A549 (cell line): Measurements from ENCODE around the gene ERLIN1. TPM values are rescaled to one million over a fixed set of nuclear protein-coding genes. Genes with fewer than 3 reads are reported as not detected.

ENCODE experiments used
- ATAC-seq, 2 experiments: fragments of 200-7000 bp in 1 of 2; fragments of >200 bp in 1 of 2; cut with Nextera tagmentation in 1 of 2; cut with Tn5 transposase in 1 of 2; 3 replicates each; pipeline versions ENCODE4 v1.8.0 to v1.9.1; 2018 to 2020; ENCODE audit warnings: mild to moderate bottlenecking in 1 of 2, moderate library complexity in 1 of 2
- CTCF ChIA-PET: fragments of 300-600 bp; sonication (Branson Sonifier 250); formaldehyde crosslinking; extraction: SDS; loops from one replicate; lab custom pipeline; 2021; ENCODE audit warnings: antibody characterized with exemption, inconsistent platforms; lab: Yijun Ruan, JAX
- POLR2A ChIA-PET: fragments of 350-600 bp; formaldehyde crosslinking; extraction: SDS; loops from one replicate; lab custom pipeline; 2021; ENCODE audit warnings: antibody characterized with exemption, inconsistent platforms; lab: Yijun Ruan, JAX
- DNase-seq, 2 experiments: peaks; one replicate each; pipeline versions ENCODE4 v3.0.0 to v3.0.0-alpha.2; 2011 to 2016; ENCODE audit warnings: low read depth in 1 of 2, low spot score in 1 of 2
- FAIRE-seq: peaks from 2 replicates; lab custom pipeline; 2011; peaks lifted over from hg19 to GRCh38; lab: Jason Lieb, UNC
- H3K27ac ChIP-seq, 2 experiments: fragments of >200 bp; sonication (Bioruptor Twin); formaldehyde crosslinking; 3 replicates each; pipeline ENCODE4 v1.5.1; 2016 to 2017
- H3K4me1 ChIP-seq: fragments of >200 bp; sonication (Bioruptor Twin); formaldehyde crosslinking; 3 replicates; pipeline ENCODE4 v1.6.1; 2016
- H3K4me2 ChIP-seq: fragments of >200 bp; sonication (Bioruptor Twin); formaldehyde crosslinking; 3 replicates; pipeline ENCODE4 v1.6.1; 2016
- H3K4me3 ChIP-seq: fragments of >200 bp; sonication (Bioruptor Twin); formaldehyde crosslinking; 3 replicates; pipeline ENCODE4 v1.5.1; 2016
- H3K9me3 ChIP-seq: fragments of >200 bp; sonication (Bioruptor Twin); formaldehyde crosslinking; 3 replicates; pipeline ENCODE4 v1.6.1; 2016
- BHLHE40 ChIP-seq: IDR thresholded peaks from 2 replicates; pipeline ENCODE4 v1.6.1; 2012; ENCODE audit warnings: low read depth, low read length, inconsistent platforms
- CEBPB ChIP-seq, 2 experiments: fragments of >200 bp in 1 of 2; sonication (Bioruptor Twin) in 1 of 2; formaldehyde crosslinking in 1 of 2; IDR thresholded peaks; 2 replicates each; pipeline ENCODE4 v1.6.1; 2012 to 2016
- CHD4 ChIP-seq: fragments of 200-600 bp; sonication (generic); IDR thresholded peaks from 2 replicates; pipeline ENCODE4 v1.6.1; 2016; ENCODE audit warnings: antibody characterized with exemption, mild to moderate bottlenecking, borderline replicate concordance
- EHF ChIP-seq: fragments of 250-450 bp; sonication (Bioruptor Pico); IDR thresholded peaks from 2 replicates; pipeline ENCODE4 v1.5.0; 2020; ENCODE audit warnings: mild to moderate bottlenecking
- FOSL2 ChIP-seq, 2 experiments: fragments of 450-650 bp in 1 of 2; fragments of >200 bp in 1 of 2; sonication (Bioruptor Twin) in 1 of 2; formaldehyde crosslinking; IDR thresholded peaks; 2 replicates each; pipeline versions ENCODE4 v1.5.0 to v1.6.1; 2016 to 2020; ENCODE audit warnings: mild to moderate bottlenecking in 1 of 2, moderate library complexity in 1 of 2
- HDAC2 ChIP-seq: fragments of 200-600 bp; sonication (generic); IDR thresholded peaks from 2 replicates; pipeline ENCODE4 v1.6.1; 2016
- HOXA7 ChIP-seq: fragments of 250-450 bp; sonication (Bioruptor Pico); IDR thresholded peaks from 2 replicates; pipeline ENCODE4 v1.5.0; 2020; ENCODE audit warnings: mild to moderate bottlenecking, moderate library complexity
- JUN ChIP-seq, 2 experiments: fragments of >200 bp; sonication (Bioruptor Twin); formaldehyde crosslinking; IDR thresholded peaks; 2 replicates in 1 of 2; 3 replicates in 1 of 2; pipeline ENCODE4 v1.6.1; 2016 to 2017
- MYC ChIP-seq: IDR thresholded peaks from 2 replicates; pipeline ENCODE4 v1.6.1; 2012; ENCODE audit warnings: mild to moderate bottlenecking, inconsistent platforms, low read length, improper control_type of control experiment, borderline replicate concordance
- NFE2L2 ChIP-seq: fragments of 150-350 bp; conservative IDR thresholded peaks from 2 replicates; pipeline ENCODE4 v1.6.1; 2014; ENCODE audit warnings: low read length
- NR3C1 ChIP-seq: fragments of >200 bp; sonication (Bioruptor Twin); formaldehyde crosslinking; IDR thresholded peaks from 3 replicates; pipeline ENCODE4 v1.6.1; 2017
- PHF8 ChIP-seq: fragments of 200-600 bp; sonication (generic); IDR thresholded peaks from 2 replicates; pipeline ENCODE4 v1.6.1; 2016; ENCODE audit warnings: low read depth, mild to moderate bottlenecking, antibody characterized with exemption, moderate library complexity, borderline replicate concordance
- POLR2A ChIP-seq: IDR thresholded peaks from 2 replicates; pipeline ENCODE4 v1.6.1; 2012; ENCODE audit warnings: mild to moderate bottlenecking, low read length
- POLR2AphosphoS2 ChIP-seq: conservative IDR thresholded peaks from 2 replicates; pipeline ENCODE4 v1.6.1; 2012; ENCODE audit warnings: low read length, improper control_type of control experiment, inconsistent platforms
- RARB ChIP-seq: fragments of 250-450 bp; sonication (Bioruptor Pico); IDR thresholded peaks from 2 replicates; pipeline ENCODE4 v1.8.0; 2021; ENCODE audit warnings: mild to moderate bottlenecking, moderate library complexity
- RCOR1 ChIP-seq: fragments of 150-350 bp; IDR thresholded peaks from 2 replicates; pipeline ENCODE4 v1.6.1; 2014; ENCODE audit warnings: antibody characterized with exemption, low read length, low read depth
- ZNF302 ChIP-seq: fragments of 250-450 bp; sonication (Bioruptor Pico); IDR thresholded peaks from 2 replicates; pipeline ENCODE4 v1.9.0; 2021; ENCODE audit warnings: inconsistent platforms, mild to moderate bottlenecking, moderate library complexity
- ZSCAN20 ChIP-seq: fragments of 250-450 bp; sonication (Bioruptor Pico); IDR thresholded peaks from 2 replicates; pipeline ENCODE4 v1.8.0; 2022; ENCODE audit warnings: mild to moderate bottlenecking, moderate library complexity
- WGBS: methylation state at CpG from one replicate; pipeline ENCODE4 v1.1.6; 2017; ENCODE audit errors: missing lambda C conversion rate; 5-methylcytosine and 5-hydroxymethylcytosine counted together
- polyA plus RNA-seq, 4 experiments: library from polyadenylated mRNA; depleted of rRNA in 3 of 4; stranded (reverse); fragments of >200 nt; fragmentation: RNase III in 1 of 4; extraction: RNeasy Plus Mini Kit Qiagen cat#74134 plus additional on column Dnase treatment in 1 of 4; gene quantifications; 2 replicates in 3 of 4; 3 replicates in 1 of 4; pipeline ENCODE4 v1.2.3, GENCODE V29; 2011 to 2017
- TF ChIP-seq, protein P1 (sequence below): fragments of 250-450 bp; sonication (Bioruptor Pico); IDR thresholded peaks from 2 replicates; pipeline ENCODE4 v1.5.0; 2021; ENCODE audit warnings: mild to moderate bottlenecking, moderate library complexity, borderline replicate concordance
- TF ChIP-seq, protein P2 (sequence below): IDR thresholded peaks from 2 replicates; pipeline ENCODE4 v1.6.1; 2012; ENCODE audit warnings: low read depth, borderline replicate concordance
- TF ChIP-seq, protein P3 (sequence below): IDR thresholded peaks from 2 replicates; pipeline ENCODE4 v1.6.1; 2012

ERLIN1 gene
- polyA plus RNA-seq, 2 of the 4 experiments (the other 2 are of a cell fraction), result 62.8 to 78.4 TPM

DNA sequence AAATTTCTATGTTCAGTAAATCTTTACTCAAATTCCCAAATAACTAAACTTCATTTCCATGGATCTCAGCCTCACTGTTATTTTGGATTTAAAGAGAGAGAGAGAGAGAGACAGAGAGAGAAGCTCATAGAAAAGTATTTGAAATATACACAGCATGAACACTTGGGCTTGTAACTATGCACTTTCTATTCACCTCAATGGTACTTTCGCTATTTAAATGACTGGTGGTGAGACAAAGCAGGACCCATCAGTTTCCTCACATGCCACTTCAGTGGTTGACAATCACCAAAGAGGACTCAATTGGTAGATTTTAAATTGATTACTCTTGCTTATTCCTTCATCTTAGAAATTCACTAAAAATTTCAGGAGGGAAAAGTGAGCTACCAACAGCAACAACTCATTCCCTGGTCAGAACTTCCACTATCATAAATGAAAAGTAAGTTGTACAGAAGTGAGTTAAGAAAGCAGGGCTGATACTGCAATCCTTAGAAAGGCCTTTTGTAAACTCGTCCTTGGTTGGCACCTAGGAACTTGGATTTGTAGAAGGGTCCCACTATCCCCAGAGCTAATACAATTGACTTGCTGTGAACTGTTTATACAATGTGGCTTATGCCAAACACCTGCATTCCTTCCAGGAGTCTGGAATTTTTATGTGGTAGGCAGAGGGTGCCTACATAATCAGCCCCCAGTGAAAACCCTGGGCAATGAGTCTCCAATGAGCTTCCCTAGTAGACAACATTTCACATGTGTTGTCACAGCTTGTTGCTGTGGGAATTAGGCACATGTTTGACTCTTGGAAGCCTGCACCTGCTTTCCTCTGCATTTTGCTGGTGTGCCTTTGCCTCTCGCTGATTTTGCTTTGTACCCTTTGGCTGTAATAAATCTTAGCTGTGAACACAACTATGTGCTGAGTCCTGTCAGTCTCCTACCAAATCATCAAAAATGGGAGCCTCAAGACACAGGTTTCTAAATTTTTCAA lies 10.8 kb downstream of the ERLIN1 start:
- POLR2A ChIA-PET, result no interaction called here
- FAIRE-seq (no peak), ATAC-seq (no peak), DNase-seq (no peak)
- TF ChIP-seq, protein P1, sequence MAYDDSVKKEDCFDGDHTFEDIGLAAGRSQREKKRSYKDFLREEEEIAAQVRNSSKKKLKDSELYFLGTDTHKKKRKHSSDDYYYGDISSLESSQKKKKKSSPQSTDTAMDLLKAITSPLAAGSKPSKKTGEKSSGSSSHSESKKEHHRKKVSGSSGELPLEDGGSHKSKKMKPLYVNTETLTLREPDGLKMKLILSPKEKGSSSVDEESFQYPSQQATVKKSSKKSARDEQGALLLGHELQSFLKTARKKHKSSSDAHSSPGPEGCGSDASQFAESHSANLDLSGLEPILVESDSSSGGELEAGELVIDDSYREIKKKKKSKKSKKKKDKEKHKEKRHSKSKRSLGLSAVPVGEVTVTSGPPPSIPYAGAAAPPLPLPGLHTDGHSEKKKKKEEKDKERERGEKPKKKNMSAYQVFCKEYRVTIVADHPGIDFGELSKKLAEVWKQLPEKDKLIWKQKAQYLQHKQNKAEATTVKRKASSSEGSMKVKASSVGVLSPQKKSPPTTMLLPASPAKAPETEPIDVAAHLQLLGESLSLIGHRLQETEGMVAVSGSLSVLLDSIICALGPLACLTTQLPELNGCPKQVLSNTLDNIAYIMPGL (CRISPR knock-in tag), result no peak
- TF ChIP-seq RCOR1 (no peak), NR3C1 (no peak), ZSCAN20 (no peak), POLR2AphosphoS2 (no peak), NFE2L2 (no peak), FOSL2 (IDR thresholded peaks at IDR 0.05) (no peak), FOSL2 (CRISPR knock-in tag; IDR thresholded peaks at IDR 0.05) (no peak), HOXA7 (CRISPR knock-in tag) (no peak), JUN (IDR thresholded peaks at IDR 0.05) (no peak), BHLHE40 (no peak), CHD4 (no peak), CEBPB (IDR thresholded peaks at IDR 0.05) (no peak), ZNF302 (CRISPR knock-in tag) (no peak), PHF8 (no peak), POLR2A (no peak), MYC (no peak)
- TF ChIP-seq, protein P2, sequence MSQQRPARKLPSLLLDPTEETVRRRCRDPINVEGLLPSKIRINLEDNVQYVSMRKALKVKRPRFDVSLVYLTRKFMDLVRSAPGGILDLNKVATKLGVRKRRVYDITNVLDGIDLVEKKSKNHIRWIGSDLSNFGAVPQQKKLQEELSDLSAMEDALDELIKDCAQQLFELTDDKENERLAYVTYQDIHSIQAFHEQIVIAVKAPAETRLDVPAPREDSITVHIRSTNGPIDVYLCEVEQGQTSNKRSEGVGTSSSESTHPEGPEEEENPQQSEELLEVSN, result no peak
- 93% methylated on average over 3 of the region's 3 CpGs for WGBS
- CTCF ChIA-PET, result interaction anchor here (0.8 to 1.2 kb wide), 3 partner anchors 9 to 329 kb away, joined by 3 to 4 read pairs (median 3); no protein-coding TSS in a partner anchor
- H3K9me3 ChIP-seq, result no peaks in the 10 kb centered on the region
- no peak overlapping the region for H3K4me3 ChIP-seq
- no peak overlapping the region for H3K4me2 ChIP-seq
- H3K27ac ChIP-seq, result no peak overlapping the region
- H3K4me1 ChIP-seq, result no peaks in the 10 kb centered on the region

DNA sequence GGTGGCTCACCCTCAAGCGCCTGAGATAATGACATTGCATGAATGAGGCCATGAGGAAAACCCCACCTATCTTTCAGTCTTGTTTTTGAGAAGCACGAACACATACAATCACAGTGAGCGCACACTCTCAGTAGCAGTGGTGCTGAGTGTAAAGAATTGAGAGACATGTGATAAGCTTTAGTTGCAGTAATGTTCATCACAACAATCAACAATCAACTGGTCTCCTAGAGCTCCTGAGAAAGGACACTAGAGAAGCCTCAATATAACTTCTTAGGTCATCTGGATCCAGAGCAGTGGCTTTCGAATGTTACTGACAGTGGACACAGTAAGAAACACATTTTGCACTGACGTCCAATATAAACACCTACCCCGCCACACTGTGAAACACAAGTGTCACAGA lies 12.8 kb downstream of the ERLIN1 start:
- Histone ChIP-seq H3K4me1 (no peaks in the 10 kb centered on the region), H3K4me2 (no peak overlapping the region), H3K9me3 (no peaks in the 10 kb centered on the region), H3K4me3 (no peak overlapping the region), H3K27ac (no peak overlapping the region)
- no peak for DNase-seq
- ATAC-seq, result no peak
- ChIA-PET CTCF (interaction anchor here (0.7 kb wide), 1 partner anchor 18 kb away, joined by 3 read pairs; no protein-coding TSS in a partner anchor), POLR2A (no interaction called here)
- no peak for TF ChIP-seq RARB (CRISPR knock-in tag)
- TF ChIP-seq EHF, result no peak
- TF ChIP-seq ZNF302 (CRISPR knock-in tag), result no peak
- TF ChIP-seq HDAC2, result no peak
- TF ChIP-seq, protein P3, sequence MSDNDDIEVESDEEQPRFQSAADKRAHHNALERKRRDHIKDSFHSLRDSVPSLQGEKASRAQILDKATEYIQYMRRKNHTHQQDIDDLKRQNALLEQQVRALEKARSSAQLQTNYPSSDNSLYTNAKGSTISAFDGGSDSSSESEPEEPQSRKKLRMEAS, result no peak
- TF ChIP-seq, protein P2, result no peak
- no peak for FAIRE-seq
- 97% methylated on average over 6 of the region's 6 CpGs for WGBS
